ENCODE data around the gene ADAMTSL3.

The ADAMTSL3 gene

GRCh38 chr15:83971992-83972391 lies 318.1 kb downstream of the ADAMTSL3 start:
- no peak for DNase-seq (ENCODE audit: low spot score)

GRCh38 chr15:83973816-83974215 lies 319.9 kb downstream of the ADAMTSL3 start:
- DNase-seq (ENCODE audit: low spot score) = peak; percentile 53

GRCh38 chr15:83977992-83978391 lies 324.1 kb downstream of the ADAMTSL3 start:
- DNase-seq (ENCODE audit: low spot score) = no peak

- DNase-seq (ENCODE audit: low spot score) = no peak
These were observed 324.7 kb downstream of the ADAMTSL3 start for GRCh38 chr15:83978588-83978987.

- no peak for DNase-seq (ENCODE audit: low spot score)
These were observed 326.7 kb downstream of the ADAMTSL3 start for GRCh38 chr15:83980637-83981036.

- DNase-seq (ENCODE audit: low spot score) = no peak
These were observed 328.8 kb downstream of the ADAMTSL3 start for GRCh38 chr15:83982748-83983147.

GRCh38 chr15:83983634-83984458 lies 329.9 kb downstream of the ADAMTSL3 start:
- peak; percentile 76 for DNase-seq (ENCODE audit: low spot score)

- no peak for DNase-seq (ENCODE audit: low spot score)
These were observed 330.7 kb downstream of the ADAMTSL3 start for GRCh38 chr15:83984601-83985000.

- no peak for DNase-seq (ENCODE audit: low spot score)
These were observed 337.2 kb downstream of the ADAMTSL3 start for GRCh38 chr15:83991163-83991562.

GRCh38 chr15:83992324-83993031 lies 338.6 kb downstream of the ADAMTSL3 start:
- peak; percentile 37 for DNase-seq (ENCODE audit: low spot score)

GRCh38 chr15:83993591-83993990 lies 339.7 kb downstream of the ADAMTSL3 start:
- DNase-seq (ENCODE audit: low spot score) = peak; percentile 53

GRCh38 chr15:83998486-83998885 lies 344.6 kb downstream of the ADAMTSL3 start:
- no peak for DNase-seq (ENCODE audit: low spot score)

- no peak for DNase-seq (ENCODE audit: low spot score)
These were observed 345.6 kb downstream of the ADAMTSL3 start for GRCh38 chr15:83999396-84000135.

- no peak for DNase-seq (ENCODE audit: low spot score)
These were observed 347.1 kb downstream of the ADAMTSL3 start for GRCh38 chr15:84001037-84001436.

- no peak for DNase-seq (ENCODE audit: low spot score)
These were observed 347.7 kb downstream of the ADAMTSL3 start for GRCh38 chr15:84001655-84002054.

GRCh38 chr15:84003791-84004503 lies 350.0 kb downstream of the ADAMTSL3 start:
- DNase-seq (ENCODE audit: low spot score) = no peak

GRCh38 chr15:84006421-84006820 lies 352.5 kb downstream of the ADAMTSL3 start:
- DNase-seq (ENCODE audit: low spot score) = no peak

- no peak for DNase-seq (ENCODE audit: low spot score)
These were observed 355.7 kb downstream of the ADAMTSL3 start for GRCh38 chr15:84009616-84010015.

- no peak for DNase-seq (ENCODE audit: low spot score)
These were observed 356.3 kb downstream of the ADAMTSL3 start for GRCh38 chr15:84010246-84010645.

- DNase-seq (ENCODE audit: low spot score) = no peak
These were observed 362.4 kb downstream of the ADAMTSL3 start for GRCh38 chr15:84016371-84016770.

- DNase-seq (ENCODE audit: low spot score) = no peak
These were observed 368.6 kb downstream of the ADAMTSL3 start for GRCh38 chr15:84022516-84022915.

- DNase-seq (ENCODE audit: low spot score) = peak; percentile 69
These were observed 369.7 kb downstream of the ADAMTSL3 start for GRCh38 chr15:84023636-84024035.
